Caco-2 (cell line): ENCODE results near the gene RPL18A. TPM values are rescaled to one million over a fixed set of nuclear protein-coding genes. Genes with fewer than 3 reads are reported as not detected.

ENCODE experiments used
- BruUV-seq: library from RNA; stranded (reverse); fragments of 400-500 nt; replicated peaks from 2 replicates; lab custom pipeline; 2021; lab: Mats Ljungman, UMichigan
- CTCF ChIA-PET: fragments of 300-600 bp; sonication (Branson Sonifier 250); formaldehyde crosslinking; loops from one replicate; lab custom pipeline; 2022; ENCODE audit warnings: antibody characterized with exemption; lab: Charles Lee
- POLR2A ChIA-PET: fragments of 300-600 bp; sonication (Branson Sonifier 250); formaldehyde crosslinking; loops from one replicate; lab custom pipeline; 2022; ENCODE audit warnings: antibody characterized with exemption; lab: Charles Lee
- DNase-seq, 2 experiments: peaks; one replicate each; pipeline versions ENCODE4 v3.0.0 to v3.0.0-alpha.2; 2020 to 2022
- H3K27me3 ChIP-seq: replicated peaks from 2 replicates; pipeline ENCODE4 v1.6.0; 2011; ENCODE audit warnings: low read length; ENCODE audit not compliant: control insufficient read depth, insufficient read depth
- H3K36me3 ChIP-seq: 2 replicates; pipeline ENCODE4 v1.5.1; 2011; ENCODE audit warnings: low read length; ENCODE audit not compliant: control insufficient read depth, insufficient read depth
- H3K4me1 ChIP-seq: fragments of 250-450 bp; sonication (Bioruptor Pico); 2 replicates; pipeline ENCODE4 v1.5.1; 2020; ENCODE audit warnings: mild to moderate bottlenecking
- H3K4me3 ChIP-seq: 2 replicates; pipeline ENCODE4 v1.5.1; 2011; ENCODE audit warnings: low read depth, mild to moderate bottlenecking, control low read depth, low read length
- H3K9me3 ChIP-seq: fragments of 250-450 bp; sonication (Bioruptor Pico); 2 replicates; pipeline ENCODE4 v1.5.1; 2020; ENCODE audit warnings: mild to moderate bottlenecking, moderate library complexity
- H3K27ac Mint-ChIP-seq: one replicate; pipeline ENCODE4 v1.8.0; 2022; ENCODE audit warnings: mixed read lengths; ENCODE audit not compliant: unreplicated experiment
- H3K27me3 Mint-ChIP-seq: one replicate; pipeline ENCODE4 v1.8.0; 2022; ENCODE audit warnings: mixed read lengths; ENCODE audit not compliant: insufficient read depth, unreplicated experiment
- H3K36me3 Mint-ChIP-seq: one replicate; pipeline ENCODE4 v1.8.0; 2022; ENCODE audit warnings: mild to moderate bottlenecking, mixed read lengths; ENCODE audit not compliant: insufficient read depth, unreplicated experiment
- H3K4me1 Mint-ChIP-seq: one replicate; pipeline ENCODE4 v1.8.0; 2022; ENCODE audit warnings: low read depth, mixed read lengths; ENCODE audit not compliant: unreplicated experiment
- H3K4me3 Mint-ChIP-seq: one replicate; pipeline ENCODE4 v1.8.0; 2022; ENCODE audit warnings: mild to moderate bottlenecking, moderate library complexity, mixed read lengths; ENCODE audit not compliant: unreplicated experiment
- H3K9me3 Mint-ChIP-seq: one replicate; pipeline ENCODE4 v1.8.0; 2022; ENCODE audit warnings: mixed read lengths; ENCODE audit not compliant: unreplicated experiment
- CTCF ChIP-seq, 2 experiments: fragments of 200-600 bp in 1 of 2; IDR thresholded peaks; 1 replicate in 1 of 2; 2 replicates in 1 of 2; pipeline versions ENCODE4 v1.5.1 to v1.8.0; 2011 to 2022; ENCODE audit warnings: antibody characterized with exemption in 1 of 2, control low read depth in 1 of 2, inconsistent platforms in 1 of 2, low read depth in 1 of 2, low read length in 1 of 2, mild to moderate bottlenecking in 1 of 2, moderate library complexity in 1 of 2; ENCODE audit not compliant: insufficient read depth in 1 of 2, severe bottlenecking in 1 of 2, unreplicated experiment in 1 of 2
- intact Hi-C: fragments of 100-400 bp; cut with micrococcal nuclease; formaldehyde crosslinking; loops from one replicate; pipeline ENCODE4 v1.10.0; 2022; ENCODE audit not compliant: unreplicated experiment
- total RNA-seq: library from RNA; stranded (reverse); gene quantifications from 2 replicates; pipeline ENCODE4 v1.2.3, GENCODE V29; 2022

RPL18A gene
- total RNA-seq, 1 experiment from 2014 or later = 1,599 TPM

DNA sequence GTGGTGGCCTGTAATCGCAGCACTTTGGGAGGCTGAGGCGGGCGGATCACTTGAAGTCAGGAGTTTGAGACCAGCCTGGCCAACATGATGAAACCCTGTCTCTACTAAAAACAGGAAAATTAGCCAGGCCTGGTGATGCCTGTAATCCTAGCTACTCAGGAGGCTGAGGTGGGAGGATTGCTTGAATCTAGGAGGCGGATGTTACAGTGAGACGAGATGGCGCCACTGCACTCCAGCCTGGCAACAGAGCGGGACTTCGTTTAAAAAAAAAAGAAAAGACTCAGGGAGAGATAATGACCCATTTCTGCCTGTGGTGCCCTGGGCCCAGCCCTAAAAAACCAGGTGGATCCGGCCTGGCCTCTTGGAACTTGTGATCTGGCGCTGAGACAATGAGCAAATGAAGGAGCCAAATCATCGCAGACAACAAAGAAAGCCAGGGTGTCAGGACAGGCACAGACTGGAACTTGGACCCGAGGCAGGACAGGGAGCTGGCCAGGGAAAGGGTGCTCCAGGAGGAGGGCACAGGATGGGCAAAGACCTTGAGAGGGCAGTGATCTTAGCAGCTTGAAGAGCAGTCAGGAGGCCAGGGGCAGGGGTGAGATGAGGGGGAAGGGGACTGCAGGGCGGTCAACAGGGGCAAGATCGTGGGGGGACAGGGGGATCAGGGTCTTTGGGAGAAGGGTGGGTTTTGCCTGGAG, 11.0 kb upstream of the RPL18A start:
- intact Hi-C loops = no loop called here
- Histone ChIP-seq H3K4me1 (no peaks in the 10 kb centered on the region), H3K27me3 (no peaks in the 10 kb centered on the region), H3K36me3 (no peaks in the 10 kb centered on the region), H3K4me3 (no peak overlapping the region), H3K9me3 (no peaks in the 10 kb centered on the region)
- no peak for DNase-seq
- no TSS peak for BruUV-seq
- ChIA-PET CTCF (interaction anchor here (0.6 to 0.7 kb wide), 2 partner anchors 10 to 246 kb away, joined by 3 read pairs; no protein-coding TSS in a partner anchor), POLR2A (no interaction called here)
- H3K9me3 Mint-ChIP-seq = no peaks in the 10 kb centered on the region
- TF ChIP-seq CTCF (IDR thresholded peaks at IDR 0.05; ENCODE audit: insufficient read depth in 1 of 2, low read depth in 1 of 2, low read length in 1 of 2, severe bottlenecking in 1 of 2, unreplicated experiment in 1 of 2) = no peak
- H3K36me3 Mint-ChIP-seq = no peaks in the 10 kb centered on the region
- H3K4me1 Mint-ChIP-seq = no peaks in the 10 kb centered on the region
- no peak overlapping the region for H3K4me3 Mint-ChIP-seq
- no peaks in the 10 kb centered on the region for H3K27me3 Mint-ChIP-seq
- H3K27ac Mint-ChIP-seq = no peak overlapping the region

GRCh38 chr19:17854061-17854460, 5.6 kb upstream of the RPL18A start:
- peaks cover 2% of the 10 kb centered on the region for H3K27me3 Mint-ChIP-seq
- no peak for DNase-seq

More at GRCh38 chr19:17854061-17854460, 5.6 kb upstream of the RPL18A start:
- H3K36me3 ChIP-seq = no peaks in the 10 kb centered on the region
- H3K27me3 ChIP-seq = no peaks in the 10 kb centered on the region
- Mint-ChIP-seq H3K27ac (no peak overlapping the region), H3K36me3 (no peaks in the 10 kb centered on the region), H3K4me3 (no peak overlapping the region), H3K4me1 (no peaks in the 10 kb centered on the region), H3K9me3 (no peaks in the 10 kb centered on the region)
- no peaks in the 10 kb centered on the region for H3K4me1 ChIP-seq
- no TSS peak for BruUV-seq
- no peak for TF ChIP-seq CTCF (IDR thresholded peaks at IDR 0.05; ENCODE audit: insufficient read depth in 1 of 2, low read depth in 1 of 2, low read length in 1 of 2, severe bottlenecking in 1 of 2, unreplicated experiment in 1 of 2)
- intact Hi-C loops = no loop called here
- no peaks in the 10 kb centered on the region for H3K9me3 ChIP-seq
- CTCF ChIA-PET = interaction anchor here (1.0 kb wide), 1 partner anchor 35 kb away, joined by 3 read pairs; no protein-coding TSS in a partner anchor
- H3K4me3 ChIP-seq = no peak overlapping the region
- POLR2A ChIA-PET = no interaction called here
